BE2C (cell line): ENCODE measurements around the gene SLC4A8.

Experiments used
- DNase-seq: peaks from one replicate; pipeline ENCODE4 v3.0.0-alpha.2; 2020
- H3K27me3 ChIP-seq: fragments of 250-450 bp; sonication (Bioruptor Pico); 2 replicates; pipeline ENCODE4 v1.5.1; 2020; ENCODE audit warnings: mild to moderate bottlenecking
- H3K36me3 ChIP-seq: fragments of 250-450 bp; sonication (Bioruptor Pico); 2 replicates; pipeline ENCODE4 v1.5.1; 2020; ENCODE audit warnings: mild to moderate bottlenecking
- H3K4me1 ChIP-seq: fragments of 250-450 bp; sonication (Bioruptor Pico); 2 replicates; pipeline ENCODE4 v1.5.1; 2020
- H3K4me3 ChIP-seq: 2 replicates; pipeline ENCODE4 v1.5.1; 2011; ENCODE audit warnings: low read depth, low read length
- H3K9me3 ChIP-seq: fragments of 250-450 bp; sonication (Bioruptor Pico); 2 replicates; pipeline ENCODE4 v1.5.1; 2020
- CTCF ChIP-seq: IDR thresholded peaks from 2 replicates; pipeline ENCODE4 v1.5.1; 2012; ENCODE audit warnings: mild to moderate bottlenecking, low read depth, low read length

Gene SLC4A8

GRCh38 chr12:51549637-51550036 is 125.0 kb downstream of the SLC4A8 start:
- no peak for DNase-seq
- Histone ChIP-seq H3K27me3 (no peaks in the 10 kb centered on the region), H3K4me3 (no peak overlapping the region), H3K36me3 (no peaks in the 10 kb centered on the region), H3K9me3 (no peaks in the 10 kb centered on the region), H3K4me1 (no peaks in the 10 kb centered on the region)
- no peak for TF ChIP-seq CTCF
